ENCODE data around the gene C1orf21.

The C1orf21 gene

GRCh38 chr1:184633785-184634184 is 247.0 kb downstream of the C1orf21 start:
- Histone ChIP-seq H3K27me3 (replicated peaks) (no peaks in the 10 kb centered on the region), H3K36me3 (replicated peaks) (no peaks in the 10 kb centered on the region), H3K4me3 (ENCODE audit: low read depth, low read length) (no peak overlapping the region), H3K27ac (no peak overlapping the region)
- DNase-seq = no peak
- no peak for TF ChIP-seq CTCF (IDR thresholded peaks at IDR 0.05; ENCODE audit: low read depth, low read length, missing control alignments)
- in situ Hi-C loops (cut with HindIII; ENCODE audit: low pct_ligation_motif_present, low sequenced_read_pairs) = no loop called here

- no peak for DNase-seq
- TF ChIP-seq CTCF (IDR thresholded peaks at IDR 0.05; ENCODE audit: low read depth, low read length, missing control alignments) = no peak
- Histone ChIP-seq H3K36me3 (replicated peaks) (no peaks in the 10 kb centered on the region), H3K27ac (no peak overlapping the region), H3K4me3 (ENCODE audit: low read depth, low read length) (no peak overlapping the region), H3K27me3 (replicated peaks) (no peaks in the 10 kb centered on the region)
- in situ Hi-C loops (cut with HindIII; ENCODE audit: low pct_ligation_motif_present, low sequenced_read_pairs) = no loop called here
Measured at GRCh38 chr1:184634296-184634695, 247.5 kb downstream of the C1orf21 start.

GRCh38 chr1:184635347-184635979 is 248.6 kb downstream of the C1orf21 start:
- TF ChIP-seq CTCF (IDR thresholded peaks at IDR 0.05; ENCODE audit: low read depth, low read length, missing control alignments) = no peak
- Histone ChIP-seq H3K36me3 (replicated peaks) (no peaks in the 10 kb centered on the region), H3K27me3 (replicated peaks) (no peaks in the 10 kb centered on the region), H3K4me3 (ENCODE audit: low read depth, low read length) (no peak overlapping the region), H3K27ac (no peak overlapping the region)
- in situ Hi-C loops (cut with HindIII; ENCODE audit: low pct_ligation_motif_present, low sequenced_read_pairs) = no loop called here
- DNase-seq = no peak

- H3K4me3 ChIP-seq (ENCODE audit: low read depth, low read length) = no peak overlapping the region
- no peak for TF ChIP-seq CTCF (IDR thresholded peaks at IDR 0.05; ENCODE audit: low read depth, low read length, missing control alignments)
- in situ Hi-C loops (cut with HindIII; ENCODE audit: low pct_ligation_motif_present, low sequenced_read_pairs) = no loop called here
- DNase-seq = no peak
- H3K36me3 ChIP-seq (replicated peaks) = no peaks in the 10 kb centered on the region
- H3K27me3 ChIP-seq (replicated peaks) = no peaks in the 10 kb centered on the region
- H3K27ac ChIP-seq = no peak overlapping the region
Measured at GRCh38 chr1:184635980-184636431, 249.2 kb downstream of the C1orf21 start.

- H3K27me3 ChIP-seq (replicated peaks) = no peaks in the 10 kb centered on the region
- no peak for TF ChIP-seq CTCF (IDR thresholded peaks at IDR 0.05; ENCODE audit: low read depth, low read length, missing control alignments)
- in situ Hi-C loops (cut with HindIII; ENCODE audit: low pct_ligation_motif_present, low sequenced_read_pairs) = no loop called here
- H3K27ac ChIP-seq = no peak overlapping the region
- DNase-seq = no peak
- no peak overlapping the region for H3K4me3 ChIP-seq (ENCODE audit: low read depth, low read length)
- H3K36me3 ChIP-seq (replicated peaks) = no peaks in the 10 kb centered on the region
Measured at GRCh38 chr1:184637664-184638240, 250.9 kb downstream of the C1orf21 start.

GRCh38 chr1:184639205-184639604 is 252.4 kb downstream of the C1orf21 start:
- DNase-seq = no peak
- Histone ChIP-seq H3K4me3 (ENCODE audit: low read depth, low read length) (no peak overlapping the region), H3K27ac (no peak overlapping the region), H3K27me3 (replicated peaks) (no peaks in the 10 kb centered on the region), H3K36me3 (replicated peaks) (no peaks in the 10 kb centered on the region)
- in situ Hi-C loops (cut with HindIII; ENCODE audit: low pct_ligation_motif_present, low sequenced_read_pairs) = no loop called here
- no peak for TF ChIP-seq CTCF (IDR thresholded peaks at IDR 0.05; ENCODE audit: low read depth, low read length, missing control alignments)

All from brain microvascular endothelial cell (primary cell).